Sigmoid colon (tissue), 4 donors: Measurements from ENCODE around the gene SOX2.

Experiments
- CTCF ChIP-seq, 4 experiments: fragments of 450-650 bp in 3 of 4; fragments of 200-600 bp in 1 of 4; IDR thresholded peaks; one replicate each; pipeline ENCODE4 v1.5.1; 2016 to 2019; ENCODE audit warnings: antibody characterized with exemption in 4 of 4, mild to moderate bottlenecking in 3 of 4, moderate library complexity in 2 of 4
- POLR2A ChIP-seq, 2 donors: fragments of 450-650 bp; IDR thresholded peaks; one replicate each; pipeline ENCODE4 v1.6.1; 2016; ENCODE audit warnings: antibody characterized with exemption in 2 of 2, mild to moderate bottlenecking in 2 of 2, moderate library complexity in 2 of 2
- POLR2AphosphoS5 ChIP-seq, 4 donors: sonication (generic); formaldehyde crosslinking; IDR thresholded peaks; one replicate each; pipeline ENCODE4 v1.6.1; 2017; ENCODE audit warnings: antibody characterized with exemption in 4 of 4

GRCh38 chr3:181712553-181713279 is 991 bp downstream of the SOX2 start:
- TF ChIP-seq CTCF (IDR thresholded peaks at IDR 0.05) (no peak), POLR2A (IDR thresholded peaks at IDR 0.05) (no peak), POLR2AphosphoS5 (IDR thresholded peaks at IDR 0.05) (no peak)
